Lower lobe of right lung (tissue), 2 donors: ENCODE data around the gene LGALSL. TPM values are rescaled to one million over a fixed set of nuclear protein-coding genes. Genes with fewer than 3 reads are reported as not detected.

Experiments used
- ATAC-seq, 2 donors: fragments of 200-7000 bp; cut with Tn5 transposase; one replicate each; pipeline ENCODE4 v1.9.1; 2020 to 2022; ENCODE audit warnings: mild to moderate bottlenecking in 2 of 2, moderate library complexity in 2 of 2
- DNase-seq: peaks from one replicate; pipeline ENCODE4 v3.0.0-alpha.2; 2020
- H3K27ac ChIP-seq: fragments of 200-600 bp; one replicate; pipeline ENCODE4 v1.8.0; 2022
- H3K27me3 ChIP-seq: fragments of 200-600 bp; one replicate; pipeline ENCODE4 v1.8.0; 2022; ENCODE audit warnings: low read depth
- H3K36me3 ChIP-seq: fragments of 200-600 bp; one replicate; pipeline ENCODE4 v1.8.0; 2022; ENCODE audit warnings: mild to moderate bottlenecking
- H3K4me1 ChIP-seq: fragments of 200-600 bp; one replicate; pipeline ENCODE4 v1.8.0; 2022
- H3K4me3 ChIP-seq: fragments of 200-600 bp; one replicate; pipeline ENCODE4 v1.8.0; 2022; ENCODE audit warnings: mild to moderate bottlenecking
- H3K9me3 ChIP-seq: fragments of 200-600 bp; one replicate; pipeline ENCODE4 v1.8.0; 2022
- intact Hi-C: fragments of 100-400 bp; cut with DNase I; formaldehyde crosslinking; loops from one replicate; pipeline ENCODE4 v1.11.0; 2022
- total RNA-seq: library from RNA; stranded (reverse); fragmentation: NEBNext Ultra II Directional; extraction: Animal tissue kit (Norgen Biotek cat#: 25700); gene quantifications from one replicate; pipeline ENCODE4 v1.2.1, GENCODE V29; 2021
- TF ChIP-seq, protein P1 (sequence below): fragments of 200-600 bp; IDR thresholded peaks from one replicate; pipeline ENCODE4 v1.8.0; 2022; ENCODE audit warnings: antibody characterized with exemption, mild to moderate bottlenecking
- donor health status: DM: no; HTN: yes; CAD: no; lungs with severe emphysema.

Gene LGALSL
- total RNA-seq, 1 donor from 2014 or later: 30.8 TPM

DNA sequence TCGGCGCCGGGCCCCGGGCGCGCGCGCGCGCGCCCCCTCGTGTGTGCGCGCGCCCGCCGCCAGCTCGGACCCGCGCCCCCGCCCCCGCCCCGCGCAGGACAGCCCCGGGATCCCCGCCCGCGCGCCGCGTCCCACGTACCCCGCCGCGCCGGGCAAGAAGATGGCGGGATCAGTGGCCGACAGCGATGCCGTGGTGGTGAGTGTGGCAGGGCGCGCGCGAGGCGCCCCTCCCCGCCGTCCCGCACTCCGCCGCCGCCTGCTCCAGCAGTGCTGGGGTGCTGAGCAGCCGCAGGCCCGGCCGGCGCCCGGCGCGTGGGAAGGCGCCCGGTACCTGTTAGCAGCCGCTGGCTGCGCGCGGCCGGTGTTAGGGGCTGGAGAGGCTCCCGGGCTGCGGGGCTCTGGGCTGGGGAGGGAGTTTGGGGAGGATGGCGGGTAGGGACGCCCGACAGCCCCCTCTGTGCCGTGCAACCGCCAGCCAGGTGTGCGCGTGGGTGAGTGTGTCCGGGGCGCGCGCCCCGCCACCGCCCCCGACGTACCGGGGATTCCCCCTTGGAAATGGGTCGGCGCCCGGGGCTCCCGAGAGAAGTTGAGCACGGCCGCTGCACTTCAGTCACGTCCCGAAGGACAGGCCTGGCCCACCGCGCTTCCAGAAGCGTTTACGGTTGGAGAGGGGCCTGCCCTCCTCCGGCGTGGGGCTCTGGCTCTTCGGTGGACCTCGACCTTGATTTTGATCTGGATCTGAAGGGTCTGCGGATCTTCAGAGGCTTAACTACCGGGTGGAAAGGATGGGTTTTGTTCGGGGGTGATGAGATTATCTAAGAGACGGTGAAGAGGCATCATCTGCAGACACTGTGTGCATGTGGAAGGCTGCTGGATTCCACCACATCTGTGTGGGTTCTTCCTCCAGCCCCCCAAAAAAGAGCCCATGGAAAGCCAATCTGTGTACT lies 697 bp downstream of the LGALSL start:
- Histone ChIP-seq H3K4me1 (peaks cover 23% of the 10 kb centered on the region), H3K27ac (peak overlapping the region; percentile 95), H3K9me3 (no peaks in the 10 kb centered on the region), H3K4me3 (peak overlapping the region; percentile 74), H3K36me3 (peaks cover 28% of the 10 kb centered on the region), H3K27me3 (no peaks in the 10 kb centered on the region)
- peak; percentile 70 for DNase-seq
- intact Hi-C loops: no loop called here
- peak; percentile 41 to 49 for ATAC-seq
- TF ChIP-seq, protein P1, sequence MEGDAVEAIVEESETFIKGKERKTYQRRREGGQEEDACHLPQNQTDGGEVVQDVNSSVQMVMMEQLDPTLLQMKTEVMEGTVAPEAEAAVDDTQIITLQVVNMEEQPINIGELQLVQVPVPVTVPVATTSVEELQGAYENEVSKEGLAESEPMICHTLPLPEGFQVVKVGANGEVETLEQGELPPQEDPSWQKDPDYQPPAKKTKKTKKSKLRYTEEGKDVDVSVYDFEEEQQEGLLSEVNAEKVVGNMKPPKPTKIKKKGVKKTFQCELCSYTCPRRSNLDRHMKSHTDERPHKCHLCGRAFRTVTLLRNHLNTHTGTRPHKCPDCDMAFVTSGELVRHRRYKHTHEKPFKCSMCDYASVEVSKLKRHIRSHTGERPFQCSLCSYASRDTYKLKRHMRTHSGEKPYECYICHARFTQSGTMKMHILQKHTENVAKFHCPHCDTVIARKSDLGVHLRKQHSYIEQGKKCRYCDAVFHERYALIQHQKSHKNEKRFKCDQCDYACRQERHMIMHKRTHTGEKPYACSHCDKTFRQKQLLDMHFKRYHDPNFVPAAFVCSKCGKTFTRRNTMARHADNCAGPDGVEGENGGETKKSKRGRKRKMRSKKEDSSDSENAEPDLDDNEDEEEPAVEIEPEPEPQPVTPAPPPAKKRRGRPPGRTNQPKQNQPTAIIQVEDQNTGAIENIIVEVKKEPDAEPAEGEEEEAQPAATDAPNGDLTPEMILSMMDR: no peak

DNA sequence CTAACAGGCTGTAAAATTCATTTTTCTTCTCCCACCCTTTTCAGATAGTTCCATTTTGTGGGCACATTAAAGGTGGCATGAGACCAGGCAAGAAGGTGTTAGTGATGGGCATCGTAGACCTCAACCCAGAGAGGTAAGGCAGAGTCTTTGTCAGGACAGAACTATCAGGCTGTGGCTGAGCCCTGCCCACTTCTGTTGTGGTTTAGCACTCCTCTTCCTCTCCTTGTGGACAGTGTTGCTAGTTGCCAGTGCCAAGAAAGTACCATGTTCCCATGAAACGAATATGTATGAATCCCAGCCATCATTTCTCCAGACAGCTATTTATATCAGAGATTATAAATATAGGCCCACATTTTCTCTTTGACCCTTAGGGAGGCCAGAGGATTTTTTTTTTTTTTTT lies 1.6 kb downstream of the LGALSL start:
- intact Hi-C loops: no loop called here
- Histone ChIP-seq H3K4me1 (peaks cover 23% of the 10 kb centered on the region), H3K36me3 (peaks cover 29% of the 10 kb centered on the region), H3K9me3 (no peaks in the 10 kb centered on the region), H3K27me3 (no peaks in the 10 kb centered on the region), H3K4me3 (peak overlapping the region; percentile 74), H3K27ac (peak overlapping the region; percentile 95)
- ATAC-seq (no peak), DNase-seq (no peak)
- TF ChIP-seq, protein P1: no peak

DNA sequence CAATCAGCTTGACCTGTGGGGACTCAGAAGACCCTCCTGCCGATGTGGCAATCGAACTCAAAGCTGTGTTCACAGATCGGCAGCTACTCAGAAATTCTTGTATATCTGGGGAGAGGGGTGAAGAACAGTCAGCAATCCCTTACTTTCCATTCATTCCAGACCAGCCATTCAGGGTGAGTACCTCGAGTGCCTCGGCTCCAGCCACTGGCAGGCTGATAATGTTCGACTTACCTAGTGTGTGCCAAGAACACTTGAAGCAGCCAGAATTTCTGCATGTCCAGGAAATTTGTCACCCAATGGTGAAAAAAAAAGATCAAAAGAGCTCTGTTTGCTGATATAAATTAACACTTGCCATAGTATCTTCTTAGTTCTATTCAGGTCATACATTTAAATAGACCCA lies 2.3 kb downstream of the LGALSL start:
- intact Hi-C loops: no loop called here
- Histone ChIP-seq H3K4me1 (peaks cover 23% of the 10 kb centered on the region), H3K27ac (no peak overlapping the region), H3K9me3 (no peaks in the 10 kb centered on the region), H3K4me3 (no peak overlapping the region), H3K36me3 (peaks cover 29% of the 10 kb centered on the region), H3K27me3 (no peaks in the 10 kb centered on the region)
- ATAC-seq (peak in 1 of 2 donors; percentile 41), DNase-seq (peak; percentile 58)
- TF ChIP-seq, protein P1: no peak

DNA sequence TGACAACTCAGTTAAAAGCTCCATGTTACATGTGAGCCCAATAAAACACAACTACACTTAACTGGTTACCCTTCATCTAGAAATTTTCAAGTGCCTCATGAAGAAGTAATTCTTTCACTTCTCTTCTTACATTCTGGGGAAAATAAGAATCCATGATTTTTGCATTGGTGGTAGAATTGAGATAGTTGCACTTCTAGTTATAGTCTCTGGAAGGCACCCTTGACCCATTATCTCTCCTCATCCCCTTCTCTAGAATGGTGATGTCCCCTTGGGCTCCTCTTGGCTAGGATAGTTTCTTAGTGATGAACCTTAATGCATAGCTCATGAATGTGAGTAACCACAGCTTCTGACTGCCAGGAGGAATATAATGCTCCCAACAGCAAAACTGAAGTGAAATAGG lies 3.6 kb downstream of the LGALSL start:
- Histone ChIP-seq H3K27ac (no peak overlapping the region), H3K4me3 (no peak overlapping the region), H3K9me3 (no peaks in the 10 kb centered on the region), H3K36me3 (peaks cover 29% of the 10 kb centered on the region), H3K27me3 (no peaks in the 10 kb centered on the region), H3K4me1 (peaks cover 22% of the 10 kb centered on the region)
- TF ChIP-seq, protein P1: no peak
- ATAC-seq (no peak), DNase-seq (no peak)
- intact Hi-C loops: no loop called here

DNA sequence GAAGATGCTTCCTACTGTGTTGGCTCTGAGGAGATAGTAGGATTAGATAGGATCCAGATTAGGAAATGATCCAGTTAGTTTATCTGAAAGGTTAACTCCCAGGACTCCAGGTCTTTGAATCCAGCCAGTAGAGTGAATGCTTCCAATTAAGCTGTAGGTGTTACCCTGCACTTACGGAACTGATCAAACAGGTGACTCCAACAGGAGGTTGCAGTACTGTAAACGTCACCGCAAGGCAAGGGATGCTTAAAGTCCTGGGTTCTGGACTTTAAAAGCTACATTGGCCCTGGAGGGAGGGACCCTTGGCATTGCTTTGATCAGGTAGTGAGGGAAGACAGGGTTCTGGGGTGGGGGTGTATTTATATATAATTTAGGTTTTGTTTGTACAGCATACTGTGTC lies 5.6 kb downstream of the LGALSL start:
- ATAC-seq (no peak), DNase-seq (no peak)
- H3K9me3 ChIP-seq: no peaks in the 10 kb centered on the region
- intact Hi-C loops: no loop called here
- H3K4me3 ChIP-seq: no peak overlapping the region
- peaks cover 29% of the 10 kb centered on the region for H3K36me3 ChIP-seq
- no peak overlapping the region for H3K27ac ChIP-seq
- peaks cover 10% of the 10 kb centered on the region for H3K4me1 ChIP-seq
- TF ChIP-seq, protein P1: no peak
- H3K27me3 ChIP-seq: no peaks in the 10 kb centered on the region
